Kidney tubule cell (primary cell): ENCODE results near the gene ARIH1.

Experiments used
- DNase-seq: peaks from one replicate; pipeline ENCODE4 v3.0.0-alpha.2; 2018; ENCODE audit warnings: low spot score

The ARIH1 gene

DNA sequence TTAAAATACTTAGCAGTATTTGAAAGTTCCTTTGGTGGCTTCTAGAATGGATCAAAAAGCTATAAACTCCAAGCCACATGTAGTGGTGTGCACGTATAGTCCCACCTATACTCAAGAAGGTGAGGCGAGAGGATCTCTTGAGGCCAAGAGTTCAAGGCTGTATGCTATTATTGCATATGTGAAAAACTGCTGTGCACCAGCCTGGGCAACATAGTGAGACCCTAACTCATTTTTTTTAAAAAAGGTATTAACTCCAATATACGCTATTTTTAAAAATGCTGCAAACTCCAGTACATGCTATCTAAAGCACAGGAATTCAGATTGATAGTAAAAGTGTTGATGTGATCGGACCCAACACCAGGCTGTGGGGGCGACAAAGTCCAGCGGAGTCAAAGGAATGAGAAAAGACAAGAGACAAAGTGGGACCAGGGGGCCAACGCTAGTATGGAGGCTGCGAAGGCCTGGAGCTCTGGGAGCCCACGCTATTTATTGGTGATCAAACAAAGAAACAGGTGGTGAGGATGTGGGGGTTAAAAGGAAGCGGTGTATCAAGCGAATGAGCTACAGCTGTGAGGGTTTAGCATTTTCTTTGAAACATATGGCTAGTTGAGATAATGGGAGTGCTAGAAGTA is 66.6 kb downstream of the ARIH1 start:
- no peak for DNase-seq

DNA sequence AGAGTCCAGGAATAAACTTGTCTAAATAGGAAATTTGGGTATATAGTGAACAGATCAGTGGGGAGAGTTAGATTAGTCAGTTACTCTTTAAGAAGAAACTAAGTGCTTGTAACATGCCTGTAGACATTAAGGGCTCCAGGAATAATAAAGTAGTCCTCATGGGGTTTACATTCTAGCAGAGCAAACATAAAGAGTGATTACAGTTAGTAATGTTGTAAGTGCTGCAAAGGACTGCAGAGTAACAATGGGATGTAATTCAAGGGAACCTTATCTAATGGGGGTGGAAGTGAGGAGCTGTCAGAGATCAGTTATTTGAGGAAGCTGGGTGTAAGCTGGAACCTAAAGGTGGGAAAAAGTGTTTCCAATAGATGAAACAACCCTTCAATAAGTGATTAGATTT is 67.5 kb downstream of the ARIH1 start:
- DNase-seq: no peak

DNA sequence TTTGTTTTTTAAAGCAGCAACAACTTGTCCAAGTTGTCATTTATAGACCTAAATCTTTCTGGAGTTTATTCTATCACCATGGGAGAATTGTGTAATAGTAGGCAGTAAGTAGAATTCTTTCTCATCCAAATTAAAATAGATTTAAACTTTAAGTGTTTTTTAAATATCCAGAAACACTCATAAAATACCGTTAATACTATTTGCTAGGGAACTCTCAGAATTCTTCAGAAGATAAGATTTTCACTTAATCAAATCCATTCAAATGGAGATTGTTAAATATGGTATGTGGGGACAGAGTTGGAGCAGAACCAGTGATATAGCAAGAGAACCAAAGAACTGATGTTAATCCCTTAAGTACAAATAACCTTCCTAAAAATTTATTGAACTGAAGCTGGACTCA is 71.0 kb downstream of the ARIH1 start:
- no peak for DNase-seq

DNA sequence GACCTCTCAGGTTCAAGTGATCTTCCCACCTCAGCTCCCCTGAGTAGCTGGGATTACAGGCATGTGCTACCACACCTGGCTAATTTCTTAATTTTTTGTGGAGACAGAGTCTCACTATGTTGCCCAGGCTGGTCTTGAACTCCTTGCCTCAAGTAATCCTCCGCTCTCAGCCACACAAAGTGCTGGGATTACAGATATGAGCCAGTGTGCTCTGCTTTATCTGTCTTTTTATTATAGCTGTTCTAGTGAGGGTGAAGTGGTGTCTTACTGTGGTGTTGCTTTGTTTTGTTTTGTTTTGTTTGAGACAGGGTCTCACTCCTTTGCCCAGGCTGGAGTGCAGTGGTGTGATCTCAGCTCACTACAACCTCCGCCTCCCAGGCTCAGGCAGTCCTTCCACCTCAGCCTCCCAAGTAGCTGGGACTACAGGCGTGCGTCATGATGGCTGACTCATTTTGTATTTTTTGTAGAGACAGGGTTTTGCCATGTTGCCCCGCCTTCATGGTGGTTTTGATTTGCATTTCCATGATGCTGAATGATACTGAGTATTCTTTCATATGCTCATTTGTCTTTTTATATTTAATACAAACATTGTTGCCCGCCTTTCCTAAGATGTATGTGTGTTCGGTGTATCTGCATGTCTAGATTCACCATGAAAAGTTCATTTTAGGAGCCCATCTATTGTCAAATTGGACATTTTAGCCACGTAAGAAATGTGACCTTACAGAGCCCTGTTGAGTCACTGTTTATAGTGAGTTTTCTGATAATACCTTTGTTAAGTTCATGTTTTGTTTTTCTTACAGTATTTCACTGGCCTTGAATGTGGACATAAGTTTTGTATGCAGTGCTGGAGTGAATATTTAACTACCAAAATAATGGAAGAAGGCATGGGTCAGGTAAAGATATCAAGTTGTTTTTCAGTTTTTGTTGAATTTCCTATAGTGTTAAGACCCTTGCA is 80.6 kb downstream of the ARIH1 start:
- peak; percentile 33 for DNase-seq

DNA sequence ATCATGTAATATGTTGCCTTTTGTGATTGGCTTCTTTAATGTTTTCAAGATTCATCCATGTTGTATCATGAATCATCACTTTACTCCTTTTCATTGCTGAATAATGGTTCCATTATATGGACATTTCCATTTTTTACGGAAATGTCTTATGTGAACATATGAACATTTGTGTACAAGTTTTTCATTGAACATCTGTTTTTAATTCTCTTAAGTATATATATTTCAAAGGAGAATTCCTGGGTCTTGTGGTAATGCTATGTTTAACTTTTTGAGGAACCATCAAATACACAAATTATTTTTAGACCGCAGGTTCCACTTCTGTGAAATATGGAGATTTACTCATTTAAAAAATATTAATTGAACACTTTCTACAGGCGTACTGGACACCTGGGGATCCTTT is 85.7 kb downstream of the ARIH1 start:
- DNase-seq: no peak

DNA sequence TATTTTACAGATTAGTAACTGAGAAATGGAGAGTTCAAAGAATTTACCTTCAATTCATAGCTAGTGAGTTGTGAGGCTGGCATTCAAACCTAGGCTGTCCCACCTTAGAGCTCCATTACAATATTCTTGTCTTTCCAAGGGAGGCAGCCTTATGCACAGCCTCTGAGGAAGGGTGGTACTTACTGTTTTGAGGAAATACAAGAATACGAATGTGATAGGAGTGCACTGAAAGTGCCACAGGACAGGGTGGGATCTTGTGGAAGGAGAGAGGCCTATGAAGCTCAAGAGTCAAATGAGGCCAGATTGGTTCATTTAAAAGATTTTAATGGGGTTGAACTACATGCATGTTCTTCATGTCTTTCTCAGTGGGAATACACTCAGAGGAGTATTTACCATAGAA is 86.3 kb downstream of the ARIH1 start:
- DNase-seq: no peak

DNA sequence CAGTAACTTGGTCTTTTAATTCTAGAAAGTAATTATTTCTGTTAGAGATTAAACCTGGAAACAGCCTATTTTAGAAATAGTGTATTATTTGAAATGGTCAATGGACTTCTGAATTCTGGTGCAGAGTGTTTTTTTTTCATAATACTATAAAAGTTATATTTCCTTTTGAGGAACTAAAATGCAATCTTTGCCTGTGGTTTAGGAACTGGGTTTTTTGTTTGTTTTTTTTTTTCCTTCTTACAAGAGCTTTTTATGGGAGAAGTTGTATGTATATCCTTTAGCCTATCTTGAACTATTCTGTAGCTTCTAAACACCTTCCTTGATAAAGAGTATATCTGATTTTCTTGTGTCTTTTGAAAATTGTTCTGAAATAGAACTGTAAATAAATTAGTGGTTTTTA is 88.3 kb downstream of the ARIH1 start:
- no peak for DNase-seq

DNA sequence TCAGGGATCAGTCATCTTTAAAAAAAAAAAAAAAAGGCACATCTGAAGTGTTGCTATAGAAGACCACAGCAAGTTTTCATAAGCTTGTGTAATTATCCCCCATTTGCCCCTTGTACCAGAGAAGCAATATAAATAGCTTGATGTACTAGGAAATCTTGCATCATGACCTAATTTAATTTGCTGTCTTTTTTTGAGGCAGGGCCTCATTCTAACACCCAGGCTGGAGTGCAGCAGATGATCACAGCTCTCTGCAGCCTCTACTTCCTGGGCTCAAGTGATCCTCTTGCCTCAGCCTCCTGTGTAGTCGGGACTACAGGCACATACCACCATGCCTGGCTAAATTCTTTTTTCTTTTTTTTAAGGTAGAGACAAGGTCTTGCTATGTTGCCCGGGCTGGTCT is 88.7 kb downstream of the ARIH1 start:
- no peak for DNase-seq

DNA sequence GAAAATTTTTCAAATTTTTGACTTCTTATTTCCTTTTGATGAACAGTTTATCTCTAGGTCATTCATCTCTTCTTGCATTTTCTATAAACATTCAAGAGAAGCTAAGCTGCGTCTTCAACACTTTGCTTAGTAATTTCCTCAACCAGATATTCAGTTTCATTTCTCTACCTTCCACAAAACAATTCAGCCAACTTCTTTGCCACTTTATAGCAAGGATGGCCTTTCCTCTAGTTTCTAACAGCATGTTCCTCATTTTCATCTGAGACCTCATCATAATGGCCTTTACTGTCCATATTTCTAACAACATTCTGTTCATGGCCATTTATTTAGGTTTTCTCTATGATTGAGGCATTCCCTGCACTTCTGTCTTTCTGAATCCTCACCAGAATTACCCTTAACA is 90.0 kb downstream of the ARIH1 start:
- no peak for DNase-seq

DNA sequence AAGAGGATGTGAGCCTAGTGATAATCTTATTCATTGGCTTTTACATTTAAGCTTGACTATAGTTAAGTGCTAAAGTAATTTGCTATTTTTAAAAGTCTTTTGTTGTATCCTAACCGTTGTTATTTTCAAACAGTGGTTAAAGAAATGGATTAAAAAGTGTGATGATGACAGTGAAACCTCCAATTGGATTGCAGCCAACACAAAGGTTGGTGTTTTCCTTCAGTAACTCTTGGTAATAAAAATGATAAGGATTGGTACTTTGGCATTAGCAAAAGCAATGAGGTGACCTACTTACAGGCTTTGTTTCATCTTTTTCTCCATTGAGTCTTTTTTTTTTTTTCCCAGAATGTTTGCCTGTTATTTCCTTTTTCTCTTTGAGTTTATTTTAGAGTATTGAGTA is 92.8 kb downstream of the ARIH1 start:
- peak; percentile 23 for DNase-seq

DNA sequence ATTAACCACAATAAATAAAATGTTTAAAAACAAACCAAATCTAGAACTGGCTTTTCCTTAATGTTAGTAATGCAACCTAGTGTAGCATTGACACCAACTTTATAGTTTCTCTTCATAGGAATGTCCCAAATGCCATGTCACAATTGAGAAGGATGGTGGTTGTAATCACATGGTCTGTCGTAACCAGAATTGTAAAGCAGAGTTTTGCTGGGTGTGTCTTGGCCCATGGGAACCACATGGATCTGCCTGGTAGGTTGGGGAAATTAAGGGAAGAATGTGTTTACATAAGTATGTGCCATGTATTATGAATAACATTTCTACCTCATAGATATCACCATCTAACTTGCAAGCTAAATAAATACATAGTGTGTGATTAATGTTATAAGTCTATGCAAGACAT is 95.9 kb downstream of the ARIH1 start:
- no peak for DNase-seq

DNA sequence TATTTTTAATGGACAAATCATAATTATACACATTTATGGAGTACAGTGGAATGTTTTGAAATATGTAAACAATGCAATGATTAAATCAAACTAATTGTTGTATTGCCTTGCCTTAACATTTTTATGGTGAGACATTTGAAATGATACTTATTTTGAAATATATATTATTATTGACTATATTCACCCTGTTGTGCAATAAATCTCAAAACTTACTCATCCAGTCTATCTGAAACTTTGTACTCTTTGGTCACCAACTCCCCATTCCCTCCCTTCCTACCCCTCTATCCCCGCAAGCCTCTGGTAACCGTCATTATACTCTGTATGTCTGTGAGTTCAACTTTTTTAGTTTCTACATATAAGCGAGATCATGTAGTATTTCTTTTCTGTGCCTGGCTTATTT is 105.7 kb downstream of the ARIH1 start:
- DNase-seq: no peak

DNA sequence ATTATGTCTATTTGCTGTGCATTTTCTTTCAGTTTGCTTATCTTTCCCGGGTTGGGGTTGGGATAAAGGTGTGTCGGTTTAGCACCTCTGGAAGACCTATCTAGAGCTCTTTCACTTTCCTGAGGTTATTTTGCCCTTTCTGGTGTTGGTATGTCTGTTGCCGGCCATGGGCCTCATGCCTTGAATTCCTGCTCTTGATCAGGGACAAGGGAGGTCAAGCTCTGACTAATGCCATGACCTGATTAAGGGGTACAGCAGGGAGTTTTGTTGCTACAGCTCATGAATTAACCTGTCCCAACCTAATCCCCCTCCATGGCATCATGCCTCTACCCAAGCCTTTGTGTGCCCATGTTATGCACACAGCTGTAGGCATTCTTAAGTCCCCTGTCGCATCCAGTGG is 109.9 kb downstream of the ARIH1 start:
- DNase-seq: peak; percentile 20

DNA sequence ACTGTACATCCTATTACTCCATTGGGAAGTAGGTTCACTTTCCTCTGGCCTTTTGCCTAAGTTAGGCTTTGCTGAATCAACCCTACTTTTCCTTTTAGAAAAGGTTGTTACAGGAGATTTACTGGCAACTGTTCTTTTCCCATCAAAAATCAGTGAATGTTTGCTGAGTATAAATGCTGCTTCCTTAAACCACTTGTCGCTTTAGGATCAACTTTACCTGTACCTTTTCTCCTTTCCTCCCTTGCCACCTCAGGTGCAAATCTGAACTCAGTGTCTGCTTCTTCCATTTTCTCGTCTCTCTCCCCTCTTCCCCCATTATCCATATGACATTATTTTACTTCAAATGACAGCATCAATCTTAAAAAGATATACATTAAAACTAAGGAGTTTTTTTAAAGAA is 110.9 kb downstream of the ARIH1 start:
- no peak for DNase-seq

DNA sequence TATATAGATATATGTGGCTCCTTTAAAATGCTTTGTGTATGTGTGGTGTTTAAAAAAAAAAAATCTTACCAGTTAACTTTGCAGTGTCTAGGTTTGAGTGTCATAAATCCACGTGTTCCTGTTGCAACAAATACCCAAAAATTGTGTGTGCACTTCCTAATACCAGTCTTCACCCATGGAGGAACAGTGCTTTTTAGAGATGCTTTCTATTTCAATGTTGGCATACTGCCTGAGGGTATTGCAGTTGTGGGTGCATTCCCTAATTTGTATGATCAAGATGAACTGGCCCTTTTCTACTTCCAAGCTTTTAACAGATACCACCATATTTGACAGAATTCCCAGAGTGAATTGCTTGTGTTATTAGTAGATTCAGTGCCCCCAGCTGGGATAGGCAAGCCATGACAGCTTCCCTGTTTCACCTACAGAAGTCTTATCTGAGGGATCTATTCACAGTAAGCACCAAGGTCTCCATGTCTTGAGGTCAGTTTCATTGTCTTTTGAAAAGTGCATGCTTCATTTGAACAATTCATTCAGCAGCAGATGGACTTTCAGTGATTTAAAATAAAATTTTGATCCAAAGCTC is 111.4 kb downstream of the ARIH1 start:
- DNase-seq: no peak

DNA sequence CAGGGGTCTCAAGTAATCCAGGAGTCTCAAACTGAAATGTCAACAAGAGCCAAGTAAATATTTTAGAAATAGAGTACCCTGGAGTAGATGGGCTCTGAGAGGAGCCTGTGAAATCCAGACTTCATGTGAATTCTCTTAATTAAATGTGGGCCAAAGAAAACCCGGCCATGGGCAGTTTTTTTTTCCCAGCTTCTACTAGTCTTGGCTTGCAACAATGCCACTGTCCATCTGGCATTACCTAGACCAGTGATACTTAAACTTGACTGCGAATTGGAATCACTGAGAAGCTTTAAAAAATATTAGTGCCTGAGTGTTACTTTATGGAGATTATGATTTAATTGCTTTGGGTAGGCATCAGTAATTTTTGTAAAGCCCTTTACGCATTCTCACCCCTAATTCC is 114.0 kb downstream of the ARIH1 start:
- no peak for DNase-seq

DNA sequence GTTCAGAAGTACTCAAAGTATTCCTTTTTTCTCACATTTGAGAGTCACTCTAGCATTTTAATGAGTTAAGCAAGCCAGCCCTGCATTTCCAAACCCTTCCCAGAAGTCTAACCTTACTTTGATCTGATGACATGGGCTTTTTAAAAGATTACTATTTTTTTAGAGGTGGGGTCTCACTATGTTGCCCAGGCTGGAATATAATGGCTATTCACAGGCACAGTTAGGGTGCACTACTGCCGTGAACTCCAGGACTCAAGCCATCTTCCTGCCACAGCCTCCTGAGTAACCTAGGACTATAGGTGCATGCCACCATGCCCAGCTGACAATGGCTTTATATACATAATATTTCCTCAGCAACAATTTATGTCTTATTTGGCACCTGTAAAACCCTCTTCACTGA is 116.3 kb downstream of the ARIH1 start:
- no peak for DNase-seq

DNA sequence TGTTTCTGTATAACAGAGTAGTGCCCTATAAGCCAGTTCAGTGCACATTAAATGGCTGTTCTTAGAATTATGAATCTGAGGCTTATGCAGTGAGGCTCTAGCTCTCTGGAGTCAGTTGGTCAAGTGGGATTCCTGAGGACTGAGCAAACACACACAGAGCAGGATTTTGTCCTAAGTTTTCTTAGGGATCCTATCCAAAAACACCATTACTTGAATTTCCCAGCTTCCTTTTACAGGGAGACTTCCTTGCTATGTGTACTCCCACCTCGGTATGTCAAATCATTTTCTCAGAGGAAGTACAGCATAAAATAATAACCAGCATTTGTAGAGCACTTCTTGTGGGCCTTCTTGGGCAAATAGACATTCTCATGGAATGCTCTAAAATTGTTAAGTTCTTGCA is 117.2 kb downstream of the ARIH1 start:
- peak; percentile 30 for DNase-seq

DNA sequence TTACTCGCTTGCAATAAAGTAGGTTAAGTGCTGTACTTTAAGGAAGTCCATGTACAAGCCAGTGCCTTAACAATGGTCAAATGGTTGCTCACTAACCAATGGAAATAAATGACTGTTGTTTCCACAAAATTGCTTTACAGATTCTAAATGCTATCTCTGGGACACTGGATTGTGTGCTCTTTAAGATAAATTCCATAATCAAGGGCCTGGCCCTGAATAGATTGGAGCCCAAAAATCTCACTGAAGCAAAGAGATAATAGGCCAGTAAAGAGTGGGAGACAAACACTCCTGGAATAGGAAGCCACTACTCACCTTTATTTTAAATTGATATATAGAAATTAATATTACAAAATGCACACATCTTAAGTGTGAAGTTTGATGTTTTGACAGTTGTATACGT is 118.0 kb downstream of the ARIH1 start:
- DNase-seq: no peak

DNA sequence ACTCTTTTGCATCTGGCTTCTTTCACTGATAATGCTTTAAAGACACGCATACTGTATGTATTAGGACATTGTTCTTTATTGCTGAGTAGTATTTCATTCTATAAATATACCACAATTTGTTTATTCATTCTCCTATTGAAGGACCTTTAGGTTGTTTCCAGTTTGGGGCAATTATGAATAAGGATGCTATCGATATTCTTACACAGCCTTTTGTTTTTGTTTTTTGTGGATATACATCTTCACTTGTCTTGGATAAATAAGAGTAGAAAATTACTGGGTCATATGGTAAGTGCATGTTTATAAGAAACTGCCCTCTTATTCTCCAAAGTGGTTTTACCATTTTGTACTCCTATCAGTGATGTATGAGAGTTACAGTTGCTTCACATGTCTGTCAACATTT is 118.5 kb downstream of the ARIH1 start:
- no peak for DNase-seq

DNA sequence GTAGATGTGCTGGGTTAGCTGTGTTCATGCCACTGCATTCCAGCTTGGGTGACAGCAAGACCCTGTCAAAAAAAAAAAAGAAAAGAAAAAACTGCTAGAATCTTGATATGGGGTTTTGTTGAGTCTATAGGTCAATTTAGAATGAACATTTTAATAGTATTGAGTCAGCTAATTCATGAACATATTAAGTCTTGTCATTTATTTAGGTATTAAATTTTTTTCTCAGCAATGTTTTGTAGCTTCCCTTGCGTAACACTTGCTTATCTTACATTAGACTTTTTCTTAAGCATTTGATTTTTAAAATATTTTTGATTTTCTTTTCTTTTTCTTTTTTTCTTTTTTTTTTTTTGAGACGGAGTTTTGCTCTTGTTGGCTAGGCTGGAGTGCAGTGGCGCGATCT is 119.7 kb downstream of the ARIH1 start:
- DNase-seq: no peak

DNA sequence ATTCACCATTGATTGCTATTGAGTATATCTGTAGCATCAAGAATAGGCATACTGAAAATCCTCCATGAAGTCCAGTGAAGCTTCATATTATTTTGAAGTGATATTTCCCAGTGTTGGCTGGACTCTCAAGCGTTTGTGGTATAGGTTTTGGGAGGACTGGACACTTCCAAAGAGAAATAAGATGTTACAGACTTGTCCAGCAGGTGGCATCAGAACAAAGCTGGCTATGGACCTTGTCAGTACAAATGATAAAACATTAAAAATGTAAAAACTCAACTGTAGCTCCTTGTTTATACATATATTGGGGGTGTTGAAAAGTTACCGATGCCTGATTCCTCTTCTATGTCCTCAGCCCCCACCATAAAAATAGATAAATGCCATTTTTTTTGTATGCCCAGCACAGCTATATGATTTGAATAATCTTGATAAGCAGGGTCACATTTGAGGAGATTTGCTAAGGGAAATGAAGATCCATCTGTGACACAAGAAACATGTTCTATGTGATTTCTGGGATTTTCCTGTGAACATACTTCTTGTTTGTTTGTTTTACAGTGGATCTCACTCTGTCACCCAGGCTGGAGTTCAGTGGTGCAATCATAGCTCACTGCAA is 125.8 kb downstream of the ARIH1 start:
- DNase-seq: peak; percentile 53

DNA sequence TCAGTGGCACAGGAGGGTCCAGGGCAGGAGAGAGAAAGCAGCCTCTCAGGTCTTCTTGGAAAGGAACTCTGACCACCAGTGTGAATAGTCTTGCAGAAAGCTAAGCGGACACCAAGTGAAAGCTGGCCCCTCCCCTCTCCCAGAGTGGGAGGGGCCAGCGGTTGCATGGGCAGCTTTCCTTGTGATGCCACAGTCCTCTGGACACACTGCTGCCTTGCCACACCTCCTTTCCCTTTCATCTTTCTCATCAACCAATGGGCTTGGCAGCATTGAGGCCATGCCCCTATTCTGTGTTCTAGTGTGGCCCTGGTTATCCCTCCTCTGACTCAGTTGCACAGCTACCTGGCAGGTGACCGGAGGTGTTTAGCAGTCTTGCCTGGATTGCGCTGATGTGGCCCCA is 130.7 kb downstream of the ARIH1 start:
- DNase-seq: no peak
